Astrocyte (in vitro differentiated cells and primary cell): ENCODE measurements around the gene SLC9A7. TPM values are rescaled to one million over a fixed set of nuclear protein-coding genes. Genes with fewer than 3 reads are reported as not detected.

Source experiments
- DNase-seq: peaks from one replicate; pipeline ENCODE4 v3.0.0-alpha.2; 2010; ENCODE audit warnings: low read depth
- FAIRE-seq: peaks from 2 replicates; lab custom pipeline; 2011; peaks lifted over from hg19 to GRCh38; lab: Jason Lieb, UNC
- H2AFZ ChIP-seq: 2 replicates; pipeline ENCODE4 v1.6.0; 2012; ENCODE audit warnings: low read depth, low read length, inconsistent platforms
- H3K27ac ChIP-seq: 2 replicates; pipeline ENCODE4 v1.5.1; 2011; ENCODE audit warnings: low read depth, low read length, inconsistent platforms
- H3K27me3 ChIP-seq: 2 replicates; pipeline ENCODE4 v1.6.0; 2011; ENCODE audit warnings: low read length, inconsistent platforms; ENCODE audit not compliant: insufficient read depth
- H3K36me3 ChIP-seq: 2 replicates; pipeline ENCODE4 v1.5.1; 2011; ENCODE audit warnings: low read length, inconsistent platforms; ENCODE audit not compliant: insufficient read depth
- H3K4me1 ChIP-seq: 2 replicates; pipeline ENCODE4 v1.5.1; 2011; ENCODE audit warnings: low read length, inconsistent platforms; ENCODE audit not compliant: insufficient read depth
- H3K4me2 ChIP-seq: 2 replicates; pipeline ENCODE4 v1.6.0; 2012; ENCODE audit warnings: low read length, inconsistent platforms
- H3K4me3 ChIP-seq: 2 replicates; pipeline ENCODE4 v1.5.1; 2011; ENCODE audit warnings: low read depth, mild to moderate bottlenecking, low read length, inconsistent platforms; ENCODE audit not compliant: insufficient read depth
- H3K79me2 ChIP-seq: 2 replicates; pipeline ENCODE4 v1.6.0; 2012; ENCODE audit warnings: mild to moderate bottlenecking, low read length, inconsistent platforms; ENCODE audit not compliant: insufficient read depth
- H3K9ac ChIP-seq: 2 replicates; pipeline ENCODE4 v1.6.0; 2012; ENCODE audit warnings: mild to moderate bottlenecking, low read length, inconsistent platforms
- H3K9me3 ChIP-seq: 2 replicates; pipeline ENCODE4 v1.5.1; 2012; ENCODE audit warnings: low read depth, mild to moderate bottlenecking, low read length, inconsistent platforms; ENCODE audit not compliant: insufficient read depth
- H4K20me1 ChIP-seq: 2 replicates; pipeline ENCODE4 v1.6.0; 2012; ENCODE audit warnings: low read length, inconsistent platforms; ENCODE audit not compliant: insufficient read depth
- H3K27ac Mint-ChIP-seq: one replicate; pipeline ENCODE4 v1.8.0; 2021; ENCODE audit warnings: mild to moderate bottlenecking, mixed read lengths; ENCODE audit not compliant: unreplicated experiment
- H3K27me3 Mint-ChIP-seq: one replicate; pipeline ENCODE4 v1.8.0; 2021; ENCODE audit warnings: low read depth, mixed read lengths; ENCODE audit not compliant: unreplicated experiment
- H3K36me3 Mint-ChIP-seq: one replicate; pipeline ENCODE4 v1.8.0; 2021; ENCODE audit warnings: low read depth, mixed read lengths; ENCODE audit not compliant: unreplicated experiment
- H3K4me1 Mint-ChIP-seq: one replicate; pipeline ENCODE4 v1.8.0; 2021; ENCODE audit warnings: low read depth, mixed read lengths; ENCODE audit not compliant: unreplicated experiment
- H3K4me3 Mint-ChIP-seq: one replicate; pipeline ENCODE4 v1.8.0; 2021; ENCODE audit warnings: mild to moderate bottlenecking, moderate library complexity, mixed read lengths; ENCODE audit not compliant: unreplicated experiment
- H3K9me3 Mint-ChIP-seq: one replicate; pipeline ENCODE4 v1.8.0; 2021; ENCODE audit warnings: mild to moderate bottlenecking, mixed read lengths; ENCODE audit not compliant: unreplicated experiment
- EZH2 ChIP-seq: IDR thresholded peaks from 2 replicates; pipeline ENCODE4 v1.6.1; 2012; ENCODE audit warnings: mild to moderate bottlenecking, low read length, inconsistent platforms; ENCODE audit not compliant: insufficient read depth
- total RNA-seq: library from RNA; stranded (reverse); gene quantifications from 2 replicates; pipeline ENCODE4 v1.2.1, GENCODE V29; 2021
- TF ChIP-seq, protein P1 (sequence below): IDR thresholded peaks from 2 replicates; pipeline ENCODE4 v1.5.1; 2011; ENCODE audit warnings: low read depth, mild to moderate bottlenecking, inconsistent platforms, low read length, moderate library complexity; ENCODE audit not compliant: insufficient read depth

Gene SLC9A7
- total RNA-seq, 1 donor from 2014 or later = 21.0 TPM

DNA sequence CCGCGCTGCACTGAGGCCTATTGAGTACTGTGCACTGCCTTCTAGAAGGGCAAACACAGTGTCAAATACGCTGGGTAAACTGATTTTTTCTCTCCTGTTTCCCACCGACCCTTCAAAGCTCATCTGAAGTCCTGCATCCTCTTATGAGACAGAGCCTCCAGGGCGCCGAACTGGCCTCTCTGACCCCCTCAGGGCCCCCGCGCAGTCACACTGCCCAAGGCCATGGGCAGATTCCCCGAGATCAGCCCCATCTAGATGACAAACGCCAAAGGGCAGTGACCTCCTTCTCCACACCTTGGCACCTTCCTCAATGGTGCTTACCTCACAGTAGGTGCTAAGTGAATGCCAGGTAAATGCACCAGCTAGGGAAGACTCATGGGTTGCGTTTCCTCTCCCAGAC, 151.0 kb downstream of the SLC9A7 start:
- H3K4me1 Mint-ChIP-seq = peaks cover 3% of the 10 kb centered on the region
- H4K20me1 ChIP-seq = no peaks in the 10 kb centered on the region
- TF ChIP-seq EZH2 = no peak
- TF ChIP-seq, protein P1, sequence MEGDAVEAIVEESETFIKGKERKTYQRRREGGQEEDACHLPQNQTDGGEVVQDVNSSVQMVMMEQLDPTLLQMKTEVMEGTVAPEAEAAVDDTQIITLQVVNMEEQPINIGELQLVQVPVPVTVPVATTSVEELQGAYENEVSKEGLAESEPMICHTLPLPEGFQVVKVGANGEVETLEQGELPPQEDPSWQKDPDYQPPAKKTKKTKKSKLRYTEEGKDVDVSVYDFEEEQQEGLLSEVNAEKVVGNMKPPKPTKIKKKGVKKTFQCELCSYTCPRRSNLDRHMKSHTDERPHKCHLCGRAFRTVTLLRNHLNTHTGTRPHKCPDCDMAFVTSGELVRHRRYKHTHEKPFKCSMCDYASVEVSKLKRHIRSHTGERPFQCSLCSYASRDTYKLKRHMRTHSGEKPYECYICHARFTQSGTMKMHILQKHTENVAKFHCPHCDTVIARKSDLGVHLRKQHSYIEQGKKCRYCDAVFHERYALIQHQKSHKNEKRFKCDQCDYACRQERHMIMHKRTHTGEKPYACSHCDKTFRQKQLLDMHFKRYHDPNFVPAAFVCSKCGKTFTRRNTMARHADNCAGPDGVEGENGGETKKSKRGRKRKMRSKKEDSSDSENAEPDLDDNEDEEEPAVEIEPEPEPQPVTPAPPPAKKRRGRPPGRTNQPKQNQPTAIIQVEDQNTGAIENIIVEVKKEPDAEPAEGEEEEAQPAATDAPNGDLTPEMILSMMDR = no peak
- H3K27me3 Mint-ChIP-seq = no peaks in the 10 kb centered on the region
- no peak overlapping the region for H3K4me3 ChIP-seq
- no peak overlapping the region for H3K27ac ChIP-seq
- no peaks in the 10 kb centered on the region for H3K36me3 ChIP-seq
- H3K36me3 Mint-ChIP-seq = no peaks in the 10 kb centered on the region
- DNase-seq (no peak), FAIRE-seq (no peak)
- H3K27me3 ChIP-seq = no peaks in the 10 kb centered on the region
- no peak overlapping the region for H3K9ac ChIP-seq
- H3K4me3 Mint-ChIP-seq = no peak overlapping the region
- no peaks in the 10 kb centered on the region for H3K4me1 ChIP-seq
- H3K79me2 ChIP-seq = no peaks in the 10 kb centered on the region
- no peak overlapping the region for H2AFZ ChIP-seq
- H3K27ac Mint-ChIP-seq = no peak overlapping the region
- no peak overlapping the region for H3K4me2 ChIP-seq
- H3K9me3 ChIP-seq = no peaks in the 10 kb centered on the region
- no peaks in the 10 kb centered on the region for H3K9me3 Mint-ChIP-seq

GRCh38 chrX:46602468-46603102, 156.3 kb downstream of the SLC9A7 start:
- Mint-ChIP-seq H3K9me3 (no peaks in the 10 kb centered on the region), H3K27ac (no peak overlapping the region), H3K4me3 (no peak overlapping the region), H3K4me1 (peaks cover 3% of the 10 kb centered on the region), H3K36me3 (peaks cover 3% of the 10 kb centered on the region), H3K27me3 (no peaks in the 10 kb centered on the region)
- no peaks in the 10 kb centered on the region for H3K27me3 ChIP-seq
- no peaks in the 10 kb centered on the region for H3K4me1 ChIP-seq
- DNase-seq (no peak), FAIRE-seq (no peak)
- no peak overlapping the region for H3K27ac ChIP-seq
- TF ChIP-seq, protein P1 = no peak
- no peak for TF ChIP-seq EZH2
- no peak overlapping the region for H3K4me2 ChIP-seq
- H4K20me1 ChIP-seq = no peaks in the 10 kb centered on the region
- no peaks in the 10 kb centered on the region for H3K79me2 ChIP-seq
- H3K9me3 ChIP-seq = no peaks in the 10 kb centered on the region
- no peaks in the 10 kb centered on the region for H3K36me3 ChIP-seq
- no peak overlapping the region for H2AFZ ChIP-seq
- H3K9ac ChIP-seq = no peak overlapping the region
- H3K4me3 ChIP-seq = no peak overlapping the region

GRCh38 chrX:46601283-46601682, 157.6 kb downstream of the SLC9A7 start:
- Histone ChIP-seq H3K79me2 (no peaks in the 10 kb centered on the region), H3K27me3 (no peaks in the 10 kb centered on the region), H3K9me3 (no peaks in the 10 kb centered on the region), H3K4me2 (no peak overlapping the region), H3K36me3 (no peaks in the 10 kb centered on the region), H3K4me1 (no peaks in the 10 kb centered on the region), H3K9ac (no peak overlapping the region), H3K27ac (no peak overlapping the region), H4K20me1 (no peaks in the 10 kb centered on the region), H2AFZ (no peak overlapping the region), H3K4me3 (no peak overlapping the region)
- H3K4me3 Mint-ChIP-seq = no peak overlapping the region
- peaks cover 3% of the 10 kb centered on the region for H3K4me1 Mint-ChIP-seq
- no peaks in the 10 kb centered on the region for H3K27me3 Mint-ChIP-seq
- no peak for TF ChIP-seq EZH2
- TF ChIP-seq, protein P1 = no peak
- H3K27ac Mint-ChIP-seq = peak overlapping the region; percentile 62
- peaks cover 3% of the 10 kb centered on the region for H3K36me3 Mint-ChIP-seq
- H3K9me3 Mint-ChIP-seq = no peaks in the 10 kb centered on the region
- DNase-seq (peak; percentile 67), FAIRE-seq (peak; percentile 96)
